Activated CD4-positive, alpha-beta T cell treated with anti-CD3 and anti-CD28 coated beads for 1 hour (primary cell): ENCODE measurements around the gene LRTM2.

Experiments
- DNase-seq: peaks from one replicate; pipeline ENCODE4 v3.0.0-alpha.2; 2020

LRTM2 gene

GRCh38 chr12:1830981-1831963 lies 10.9 kb downstream of the LRTM2 start:
- DNase-seq, result no peak

GRCh38 chr12:1832801-1833595 lies 12.6 kb downstream of the LRTM2 start:
- no peak for DNase-seq

DNA sequence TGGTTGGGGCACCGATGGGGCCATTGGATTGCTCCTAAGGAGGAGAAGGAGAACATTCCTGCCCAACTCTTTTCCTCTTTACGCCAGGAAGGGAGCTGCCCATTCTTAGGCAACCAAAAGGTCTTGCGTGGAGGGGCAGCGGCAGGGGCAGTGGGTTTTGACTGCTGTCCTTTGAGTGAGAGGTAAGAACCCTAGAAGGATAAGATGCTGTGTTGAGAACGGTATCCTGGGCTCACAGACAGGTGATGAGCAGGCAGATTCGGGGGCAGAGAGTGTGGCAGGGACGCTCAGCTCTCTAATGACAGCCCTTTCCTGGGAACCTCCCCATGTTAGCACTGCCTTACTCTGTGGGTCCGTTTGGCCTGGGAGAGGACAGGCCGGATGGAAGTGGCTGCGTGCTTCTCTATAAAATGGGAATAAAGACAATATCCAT lies 13.2 kb downstream of the LRTM2 start:
- DNase-seq, result no peak

GRCh38 chr12:1834186-1834925 lies 14.0 kb downstream of the LRTM2 start:
- DNase-seq, result no peak

- DNase-seq, result no peak
Observed at GRCh38 chr12:1835211-1836131, 15.1 kb downstream of the LRTM2 start.

GRCh38 chr12:1836241-1836803 lies 16.0 kb downstream of the LRTM2 start:
- no peak for DNase-seq

- no peak for DNase-seq
Observed at GRCh38 chr12:1836854-1837421, 16.6 kb downstream of the LRTM2 start.

DNA sequence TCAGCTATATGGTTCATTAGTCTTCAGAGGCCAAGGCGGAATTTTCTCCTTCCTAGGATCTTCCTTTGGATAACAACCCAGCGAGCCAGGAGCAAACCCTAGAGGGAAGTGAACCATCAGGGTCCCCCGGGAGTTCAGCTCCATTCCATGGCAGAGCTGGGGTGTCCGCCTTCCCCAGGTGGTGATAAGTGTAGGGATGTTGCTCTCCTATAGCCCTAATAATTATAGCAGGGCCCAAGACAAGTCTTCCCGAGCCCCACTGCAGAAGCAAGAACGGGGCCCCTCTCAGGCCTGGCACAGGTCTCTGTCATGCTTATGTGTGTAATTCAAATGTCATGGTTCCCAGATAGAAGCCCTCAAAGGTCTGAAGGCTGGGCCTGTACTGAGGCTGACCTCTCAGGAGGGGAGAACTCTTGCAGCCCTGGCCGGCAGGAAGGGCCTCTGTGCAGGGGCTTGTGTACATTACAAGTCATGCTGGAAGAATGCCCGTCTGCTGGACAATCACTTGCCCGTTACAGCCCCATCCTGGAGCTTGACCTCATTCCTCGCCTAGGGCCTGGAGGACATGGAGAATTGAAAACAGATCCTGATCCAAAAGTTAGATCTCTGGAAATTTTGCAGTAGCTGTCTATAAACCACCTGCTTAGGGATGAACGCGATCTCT lies 17.3 kb downstream of the LRTM2 start:
- no peak for DNase-seq

DNA sequence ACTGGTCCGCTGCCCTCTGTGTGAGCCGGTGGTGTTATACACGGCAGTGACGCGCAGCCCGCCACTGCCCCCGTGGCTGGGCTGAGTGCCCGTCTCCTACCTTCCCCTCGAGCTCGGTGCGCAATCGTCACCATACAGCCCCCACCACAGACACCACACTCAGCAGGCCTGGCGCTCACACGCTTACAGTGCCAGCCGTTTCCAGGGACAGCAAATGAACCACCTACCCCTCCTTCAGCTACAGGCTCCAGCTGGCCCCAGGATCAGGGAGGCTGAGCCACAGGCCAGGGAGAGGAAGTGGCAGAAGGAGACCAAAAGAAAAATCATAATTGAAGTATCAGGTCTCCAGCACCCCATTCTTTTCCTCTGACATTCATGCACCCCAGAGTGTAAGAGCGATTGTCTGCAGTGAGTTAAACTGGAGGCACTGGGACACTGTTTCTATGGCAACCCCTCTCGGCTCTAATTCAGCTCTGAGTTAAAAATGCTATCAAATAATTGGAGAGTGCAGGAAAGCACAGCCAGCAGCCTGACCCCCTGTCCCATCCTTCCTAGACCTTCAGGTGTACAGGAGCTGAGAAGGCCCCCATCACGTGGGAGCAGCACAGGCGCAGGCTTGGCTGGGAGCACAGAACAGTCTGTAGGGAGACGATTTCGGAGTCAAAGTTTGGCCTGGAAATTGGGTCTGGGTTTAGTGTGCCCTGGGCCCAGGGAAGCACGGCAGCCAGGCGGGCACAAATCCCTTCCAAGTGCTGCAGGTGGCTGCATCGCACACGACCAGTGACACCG lies 18.0 kb downstream of the LRTM2 start:
- DNase-seq, result no peak

- DNase-seq, result no peak
Observed at GRCh38 chr12:1838994-1839365, 18.6 kb downstream of the LRTM2 start.

- DNase-seq, result no peak
Observed at GRCh38 chr12:1839464-1839863, 19.1 kb downstream of the LRTM2 start.

DNA sequence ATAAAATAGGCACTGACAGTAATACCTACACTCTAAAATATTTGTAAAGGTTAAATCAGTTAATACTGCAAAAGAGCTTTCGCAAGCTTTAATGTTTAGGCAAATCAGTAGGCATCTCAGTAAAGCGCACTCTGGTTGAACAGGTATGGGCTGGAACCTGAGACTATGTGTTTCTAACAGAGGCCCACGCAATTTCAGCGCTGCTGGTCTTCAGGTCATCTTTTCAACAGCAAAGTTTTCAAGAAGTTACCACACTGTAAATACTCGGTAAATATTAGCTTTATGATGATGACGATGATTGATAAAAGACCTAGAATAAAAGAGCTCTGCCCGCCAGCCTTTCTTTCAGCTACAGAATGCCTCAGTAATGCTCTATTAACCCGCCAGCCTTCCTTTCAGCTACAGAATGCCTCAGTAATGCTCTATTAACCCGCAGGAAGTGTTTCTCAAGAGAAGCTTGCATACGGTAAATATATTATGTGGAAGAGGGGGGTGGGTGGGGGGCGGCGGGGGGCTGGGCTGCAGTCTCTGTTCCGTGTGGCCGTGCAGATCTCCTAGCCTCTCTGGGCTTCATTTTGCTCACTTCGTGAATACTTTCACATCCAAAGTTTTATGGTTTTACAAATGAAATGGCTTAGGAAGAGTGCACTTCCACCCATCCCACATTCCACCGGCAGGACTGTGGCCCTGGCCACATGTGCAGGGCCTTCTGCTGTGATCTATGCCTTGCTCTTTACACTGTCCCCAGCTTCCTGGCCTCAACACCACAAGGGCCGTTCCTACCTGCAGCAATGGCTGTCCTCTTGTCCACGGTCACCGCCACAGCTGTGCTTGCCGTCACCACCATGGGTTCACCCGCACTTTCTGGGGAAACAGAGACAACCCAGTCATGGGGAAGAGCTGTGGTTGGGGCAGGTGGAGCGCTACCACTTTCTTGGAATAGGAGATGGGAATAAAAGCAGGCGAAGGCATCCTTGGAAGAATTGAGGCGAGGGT lies 19.9 kb downstream of the LRTM2 start:
- no peak for DNase-seq

GRCh38 chr12:1840981-1841425 lies 20.6 kb downstream of the LRTM2 start:
- DNase-seq, result no peak

- DNase-seq, result no peak
Observed at GRCh38 chr12:1841586-1842182, 21.3 kb downstream of the LRTM2 start.

DNA sequence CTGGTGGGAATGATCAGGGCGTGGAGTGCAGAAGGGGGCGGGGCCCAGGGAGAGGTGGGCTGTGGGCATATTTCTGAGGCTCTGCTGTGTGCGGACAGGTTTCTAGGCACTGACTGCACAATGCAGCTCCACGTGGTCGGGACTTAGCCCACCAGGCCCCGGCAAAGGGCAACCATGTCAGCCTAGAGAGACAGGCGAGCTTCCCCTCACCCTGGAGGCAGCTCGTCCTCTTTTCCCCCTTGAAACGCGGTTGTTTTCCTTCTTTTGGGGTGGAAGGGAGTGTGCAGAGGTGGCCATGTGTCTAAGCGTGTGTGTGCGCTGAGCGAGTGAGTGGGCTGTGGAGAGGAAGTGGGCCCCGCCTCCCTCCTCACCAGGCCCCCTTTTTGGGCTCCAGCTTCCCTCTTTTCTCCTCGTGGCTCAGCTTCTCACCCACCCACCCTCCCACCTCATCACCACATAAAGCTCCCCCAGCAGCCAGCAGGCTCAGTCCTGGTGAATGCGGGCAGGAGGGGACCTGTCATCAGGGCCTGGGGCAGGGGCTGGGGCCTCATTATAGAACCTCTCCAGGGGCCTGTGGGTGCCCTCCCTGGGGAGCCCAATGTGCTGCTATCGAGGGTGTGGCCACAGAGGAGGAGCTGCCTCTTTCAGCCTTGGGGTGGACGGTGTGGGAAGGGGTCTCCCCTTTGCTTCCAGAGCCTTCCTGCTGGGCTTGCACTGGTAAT lies 22.0 kb downstream of the LRTM2 start:
- no peak for DNase-seq

DNA sequence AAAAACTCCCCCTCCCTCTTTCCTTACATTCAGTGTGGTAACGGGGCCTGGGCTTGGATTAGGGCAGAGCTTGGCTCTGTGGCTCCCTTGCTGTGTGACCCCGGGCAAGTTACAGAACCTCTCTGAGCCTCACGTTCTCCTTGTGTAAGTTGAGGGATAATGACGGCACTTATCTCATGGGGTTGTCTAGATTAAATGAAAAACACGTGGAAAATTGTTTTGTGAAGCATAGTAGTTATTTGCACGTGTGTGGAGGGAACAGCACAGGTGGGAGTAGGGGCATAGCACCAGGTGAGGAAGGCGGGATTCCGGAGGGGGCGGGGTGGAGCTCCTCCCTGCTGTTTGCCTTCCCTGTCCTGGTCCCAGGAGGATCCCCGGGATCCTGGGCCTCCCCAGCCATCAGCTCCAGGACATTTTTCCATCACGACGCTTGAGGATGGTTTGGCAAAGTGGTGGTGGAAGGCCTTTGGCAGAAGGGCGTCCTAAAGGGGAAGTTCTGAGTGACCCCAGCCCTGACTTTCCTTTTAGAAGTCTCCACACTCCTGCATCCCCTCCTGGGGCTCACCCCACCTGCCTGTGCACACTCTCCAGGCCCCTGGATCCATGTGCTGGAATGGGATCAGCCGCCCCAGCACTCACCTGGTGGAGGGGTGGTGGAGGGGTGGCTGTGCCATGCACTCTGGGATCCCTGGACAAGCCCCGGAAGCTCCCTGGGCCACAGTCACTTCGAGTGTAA lies 22.7 kb downstream of the LRTM2 start:
- no peak for DNase-seq

- DNase-seq, result no peak
Observed at GRCh38 chr12:1843641-1844005, 23.3 kb downstream of the LRTM2 start.
